COLO668 (cell line): ENCODE measurements around the gene KRT74.

Source experiments
- DNase-seq: peaks from one replicate; lab custom pipeline; 2025; ENCODE audit not compliant: unreplicated experiment; lab: John Stamatoyannopoulos, UW

Gene KRT74

GRCh38 chr12:52573743-52574142 is at the start of gene KRT74:
TSS of gene KRT74 (minus strand) at chr12:52573843. CDS start at chr12:52573777, 66 bp downstream.
- no peak for DNase-seq

- DNase-seq, result no peak
Measured at GRCh38 chr12:52622349-52622748, 48.7 kb upstream of the KRT74 start.

- no peak for DNase-seq
Measured at GRCh38 chr12:52618866-52619265, 45.2 kb upstream of the KRT74 start.

- DNase-seq, result no peak
Measured at GRCh38 chr12:52618216-52618615, 44.6 kb upstream of the KRT74 start, which contains the start of gene KRT73. TSS of gene KRT73 (minus strand) at chr12:52618559. CDS start at chr12:52618524, 35 bp downstream.

- DNase-seq, result no peak
Measured at GRCh38 chr12:52617403-52617785, 43.8 kb upstream of the KRT74 start.

- no peak for DNase-seq
Measured at GRCh38 chr12:52616680-52617402, 43.2 kb upstream of the KRT74 start.

GRCh38 chr12:52615912-52616311 is 42.3 kb upstream of the KRT74 start:
- DNase-seq, result no peak

- DNase-seq, result no peak
Measured at GRCh38 chr12:52615208-52615868, 41.7 kb upstream of the KRT74 start.

GRCh38 chr12:52614381-52615207 is 41.0 kb upstream of the KRT74 start:
- no peak for DNase-seq

GRCh38 chr12:52613384-52614030 is 39.9 kb upstream of the KRT74 start:
- no peak for DNase-seq

GRCh38 chr12:52612431-52613383 is 39.1 kb upstream of the KRT74 start:
- DNase-seq, result no peak

GRCh38 chr12:52611080-52611468 is 37.4 kb upstream of the KRT74 start:
- DNase-seq, result no peak

- no peak for DNase-seq
Measured at GRCh38 chr12:52608826-52609630, 35.4 kb upstream of the KRT74 start.

- DNase-seq, result no peak
Measured at GRCh38 chr12:52608161-52608560, 34.5 kb upstream of the KRT74 start.

- no peak for DNase-seq
Measured at GRCh38 chr12:52607314-52607713, 33.7 kb upstream of the KRT74 start.

- no peak for DNase-seq
Measured at GRCh38 chr12:52606581-52607218, 33.1 kb upstream of the KRT74 start.

GRCh38 chr12:52606096-52606495 is 32.5 kb upstream of the KRT74 start:
- no peak for DNase-seq

GRCh38 chr12:52605542-52605941 is 31.9 kb upstream of the KRT74 start:
- no peak for DNase-seq

GRCh38 chr12:52604859-52605258 is 31.2 kb upstream of the KRT74 start:
- no peak for DNase-seq
